ENCODE results near the gene B3GAT2. TPM values are rescaled to one million over a fixed set of nuclear protein-coding genes. Genes with fewer than 3 reads are reported as not detected.

The B3GAT2 gene
- total RNA-seq, 1 experiment from 2014 or later, result not detected

GRCh38 chr6:70955441-70956190 is 1.2 kb downstream of the B3GAT2 start:
- no peaks in the 10 kb centered on the region for H4K20me1 ChIP-seq (ENCODE audit: insufficient read depth)
- intact Hi-C loops (cut with micrococcal nuclease), result loop anchor here (1.0 to 10.0 kb wide), 4 partner anchors 249 to 733 kb away; partner anchors contain the start of gene COL9A1
- H3K9ac ChIP-seq (ENCODE audit: low read length), result no peak overlapping the region
- no peaks in the 10 kb centered on the region for H3K9me2 ChIP-seq (ENCODE audit: insufficient read depth)
- H3K4me3 ChIP-seq (replicated peaks in 1 of 2; ENCODE audit: low read depth in 1 of 2, low read length in 2 of 2), result no peak overlapping the region
- ChIA-PET CTCF (interaction anchor here (0.6 to 2.2 kb wide), 21 partner anchors 11 to 735 kb away, joined by 3 to 38 read pairs (median 4); no protein-coding TSS in a partner anchor), POLR2A (interaction anchor here (1.0 kb wide), 1 partner anchor 735 kb away, joined by 3 read pairs; no protein-coding TSS in a partner anchor), RAD21 (ENCODE audit: low non-redundant PET in 1 of 2, low total read pairs in 2 of 2, uncharacterized antibody in 2 of 2, unreplicated experiment in 2 of 2) (interaction anchor here (0.8 to 2.2 kb wide), 5 partner anchors 248 to 735 kb away, joined by 3 to 8 read pairs (median 5); no protein-coding TSS in a partner anchor)
- H3K4me2 ChIP-seq (ENCODE audit: low read length), result peak overlapping the region; percentile 53
- no peaks in the 10 kb centered on the region for H3K9me3 ChIP-seq (ENCODE audit: control insufficient read depth in 1 of 2, insufficient read depth in 1 of 2, low read depth in 1 of 2, low read length in 2 of 2)
- BruUV-seq (replicated peaks), result no TSS peak
- H3K4me1 ChIP-seq (ENCODE audit: control insufficient read depth in 1 of 2, insufficient read depth in 2 of 2, low read length in 2 of 2), result peaks cover 3 to 5% of the 10 kb centered on the region in 2 experiments; a peak in 2 of 4 replicates
- no peaks in the 10 kb centered on the region for H3K36me3 ChIP-seq (ENCODE audit: control insufficient read depth in 1 of 2, insufficient read depth in 2 of 2, low read length in 2 of 2)
- H3K27me3 ChIP-seq (ENCODE audit: insufficient read depth, low read length), result peaks cover 21% of the 10 kb centered on the region; the same call in 1 of the 2 replicates
- no peak overlapping the region for H3K27ac ChIP-seq (ENCODE audit: low read depth, low read length)
- no peaks in the 10 kb centered on the region for H3K79me2 ChIP-seq (ENCODE audit: insufficient read depth, low read length)
- peak overlapping the region; percentile 90 for H2AFZ ChIP-seq (ENCODE audit: low read depth, low read length, poor library complexity, severe bottlenecking)
- ATAC-seq (peak; percentile 100), DNase-seq (ENCODE audit: low read depth, low spot score) (peak; percentile 60)
- TF ChIP-seq ELF1 (IDR thresholded peaks at IDR 0.05; ENCODE audit: borderline replicate concordance, low read depth) (no peak), EZH2 (IDR thresholded peaks at IDR 0.05) (no peak), MAX (IDR thresholded peaks at IDR 0.05) (peak; percentile 89), POLR2AphosphoS5 (IDR thresholded peaks at IDR 0.05; ENCODE audit: low read depth, low read length) (no peak), SIN3A (IDR thresholded peaks at IDR 0.05; ENCODE audit: low read depth) (no peak), ZFX (IDR thresholded peaks at IDR 0.05) (peak; percentile 17; the same call in 1 of the 2 replicates), RAD21 (IDR thresholded peaks at IDR 0.05; ENCODE audit: low read depth) (peak; percentile 77), POLR2A (IDR thresholded peaks at IDR 0.05; ENCODE audit: borderline replicate concordance, extremely low read depth, insufficient read depth, insufficient read length) (no peak), TCF7L2 (IDR thresholded peaks at IDR 0.05; ENCODE audit: borderline replicate concordance, extremely low read depth, insufficient read depth, insufficient read length) (peak; percentile 77), CTCF (IDR thresholded peaks at IDR 0.05 in 2 of 3, conservative IDR thresholded peaks at IDR 0.05 in 1 of 3; ENCODE audit: borderline replicate concordance in 1 of 3, insufficient read depth in 1 of 3, low read depth in 2 of 3, low read length in 2 of 3) (peak; percentile 63 to 85 (median 78)), YY1 (IDR thresholded peaks at IDR 0.05; ENCODE audit: extremely low read depth, insufficient replicate concordance, low read depth, low read length) (peak; percentile 15), SRF (IDR thresholded peaks at IDR 0.05; ENCODE audit: low read depth) (no peak), CEBPB (IDR thresholded peaks at IDR 0.05; ENCODE audit: low read depth) (no peak)
